Choroid plexus epithelial cell (primary cell): ENCODE measurements around the gene GNB1.

Experiments used
- DNase-seq: peaks from one replicate; pipeline ENCODE4 v3.0.0-alpha.2; 2010; ENCODE audit warnings: low read depth
- H3K4me3 ChIP-seq: 2 replicates; pipeline ENCODE4 v1.5.1; 2011; ENCODE audit warnings: low read depth, mild to moderate bottlenecking, control low read depth, low read length, moderate library complexity
- TF ChIP-seq, protein P1 (sequence below): conservative IDR thresholded peaks from 2 replicates; pipeline ENCODE4 v1.5.1; 2011; ENCODE audit warnings: low read depth, mild to moderate bottlenecking, control low read depth, inconsistent platforms, low read length, moderate library complexity

GNB1 gene

DNA sequence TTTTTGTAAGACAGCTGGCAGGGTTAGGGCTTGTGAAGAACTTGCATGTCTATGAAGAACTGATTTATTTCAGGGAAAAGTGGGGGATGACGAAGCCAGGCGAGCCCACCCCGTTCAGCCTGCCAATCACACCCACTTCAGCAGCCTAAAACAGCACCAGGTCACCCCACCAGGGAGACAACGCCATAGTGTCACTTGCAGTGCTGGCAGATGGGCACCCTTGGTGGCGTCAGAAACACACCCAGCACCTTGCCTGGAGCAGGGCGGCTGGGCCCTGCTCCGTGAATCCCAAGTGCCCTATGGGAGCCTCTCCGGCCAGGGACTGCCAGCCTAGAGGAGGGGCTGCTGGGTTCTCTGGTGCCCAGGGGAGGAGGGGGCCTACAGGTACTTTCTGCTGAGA, 107.6 kb downstream of the GNB1 start:
- TF ChIP-seq, protein P1, sequence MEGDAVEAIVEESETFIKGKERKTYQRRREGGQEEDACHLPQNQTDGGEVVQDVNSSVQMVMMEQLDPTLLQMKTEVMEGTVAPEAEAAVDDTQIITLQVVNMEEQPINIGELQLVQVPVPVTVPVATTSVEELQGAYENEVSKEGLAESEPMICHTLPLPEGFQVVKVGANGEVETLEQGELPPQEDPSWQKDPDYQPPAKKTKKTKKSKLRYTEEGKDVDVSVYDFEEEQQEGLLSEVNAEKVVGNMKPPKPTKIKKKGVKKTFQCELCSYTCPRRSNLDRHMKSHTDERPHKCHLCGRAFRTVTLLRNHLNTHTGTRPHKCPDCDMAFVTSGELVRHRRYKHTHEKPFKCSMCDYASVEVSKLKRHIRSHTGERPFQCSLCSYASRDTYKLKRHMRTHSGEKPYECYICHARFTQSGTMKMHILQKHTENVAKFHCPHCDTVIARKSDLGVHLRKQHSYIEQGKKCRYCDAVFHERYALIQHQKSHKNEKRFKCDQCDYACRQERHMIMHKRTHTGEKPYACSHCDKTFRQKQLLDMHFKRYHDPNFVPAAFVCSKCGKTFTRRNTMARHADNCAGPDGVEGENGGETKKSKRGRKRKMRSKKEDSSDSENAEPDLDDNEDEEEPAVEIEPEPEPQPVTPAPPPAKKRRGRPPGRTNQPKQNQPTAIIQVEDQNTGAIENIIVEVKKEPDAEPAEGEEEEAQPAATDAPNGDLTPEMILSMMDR: no peak
- no peak for DNase-seq
- H3K4me3 ChIP-seq: no peak overlapping the region

DNA sequence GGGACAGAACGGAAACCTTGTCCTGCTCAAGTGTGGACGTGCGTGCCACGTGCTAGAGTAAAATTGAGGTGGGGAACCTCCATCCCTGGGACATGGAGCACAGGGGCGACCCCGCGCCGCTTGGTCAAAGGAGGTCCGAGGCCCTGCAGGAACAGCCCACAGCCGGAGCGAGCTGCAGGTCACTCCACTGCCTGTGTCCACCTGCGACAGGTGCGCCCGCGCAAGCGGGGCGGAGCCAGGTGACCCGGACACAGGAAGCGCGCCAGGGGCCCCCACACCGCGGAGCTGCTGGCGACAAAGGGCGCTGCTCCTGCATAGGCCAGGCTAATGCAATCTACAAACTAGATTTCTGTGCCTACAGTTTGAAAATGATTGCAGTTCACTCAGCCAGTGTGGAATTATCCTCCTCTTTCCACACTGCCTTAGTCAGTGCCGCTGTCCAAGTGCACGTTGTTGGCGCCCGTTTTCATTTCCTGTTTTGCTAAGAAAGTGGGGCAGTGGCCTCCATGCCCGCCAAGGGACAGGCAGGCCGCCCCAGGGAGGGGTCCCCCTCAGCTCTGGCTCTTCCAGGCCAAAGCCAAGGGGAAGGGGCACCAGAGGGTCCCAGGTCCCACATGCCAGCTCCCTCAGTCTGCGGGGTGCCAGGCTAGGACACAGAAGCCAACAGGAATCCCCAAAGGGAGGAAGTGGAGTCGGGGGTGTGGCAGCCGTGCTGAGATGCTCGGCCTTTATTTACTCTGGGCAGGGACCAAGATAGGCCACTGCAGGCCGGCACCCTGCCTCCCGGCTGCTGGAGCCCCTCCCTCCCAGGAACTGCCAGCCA, 108.3 kb downstream of the GNB1 start:
- peak; percentile 60 for DNase-seq
- TF ChIP-seq, protein P1: no peak
- peak overlapping the region; percentile 2 for H3K4me3 ChIP-seq

DNA sequence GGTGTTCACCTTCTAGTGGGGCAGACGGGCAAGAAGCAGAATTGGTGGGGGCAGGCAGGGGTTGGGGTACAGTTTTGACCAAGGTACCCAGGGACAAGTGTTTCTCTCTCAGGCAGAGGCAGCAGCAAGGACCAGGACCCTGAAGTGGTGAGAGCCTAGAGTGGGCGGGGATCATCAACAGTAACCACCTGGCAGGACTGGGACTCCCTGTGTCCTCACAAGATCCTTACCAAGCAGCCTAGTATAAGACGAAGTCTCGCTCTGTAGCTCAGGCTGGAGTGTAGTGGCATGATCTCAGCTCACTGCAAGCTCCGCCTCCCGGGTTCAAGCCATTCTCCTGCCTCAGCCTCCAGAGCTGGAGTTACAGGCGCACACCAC, 109.4 kb downstream of the GNB1 start:
- TF ChIP-seq, protein P1: no peak
- no peak for DNase-seq
- H3K4me3 ChIP-seq: no peak overlapping the region

DNA sequence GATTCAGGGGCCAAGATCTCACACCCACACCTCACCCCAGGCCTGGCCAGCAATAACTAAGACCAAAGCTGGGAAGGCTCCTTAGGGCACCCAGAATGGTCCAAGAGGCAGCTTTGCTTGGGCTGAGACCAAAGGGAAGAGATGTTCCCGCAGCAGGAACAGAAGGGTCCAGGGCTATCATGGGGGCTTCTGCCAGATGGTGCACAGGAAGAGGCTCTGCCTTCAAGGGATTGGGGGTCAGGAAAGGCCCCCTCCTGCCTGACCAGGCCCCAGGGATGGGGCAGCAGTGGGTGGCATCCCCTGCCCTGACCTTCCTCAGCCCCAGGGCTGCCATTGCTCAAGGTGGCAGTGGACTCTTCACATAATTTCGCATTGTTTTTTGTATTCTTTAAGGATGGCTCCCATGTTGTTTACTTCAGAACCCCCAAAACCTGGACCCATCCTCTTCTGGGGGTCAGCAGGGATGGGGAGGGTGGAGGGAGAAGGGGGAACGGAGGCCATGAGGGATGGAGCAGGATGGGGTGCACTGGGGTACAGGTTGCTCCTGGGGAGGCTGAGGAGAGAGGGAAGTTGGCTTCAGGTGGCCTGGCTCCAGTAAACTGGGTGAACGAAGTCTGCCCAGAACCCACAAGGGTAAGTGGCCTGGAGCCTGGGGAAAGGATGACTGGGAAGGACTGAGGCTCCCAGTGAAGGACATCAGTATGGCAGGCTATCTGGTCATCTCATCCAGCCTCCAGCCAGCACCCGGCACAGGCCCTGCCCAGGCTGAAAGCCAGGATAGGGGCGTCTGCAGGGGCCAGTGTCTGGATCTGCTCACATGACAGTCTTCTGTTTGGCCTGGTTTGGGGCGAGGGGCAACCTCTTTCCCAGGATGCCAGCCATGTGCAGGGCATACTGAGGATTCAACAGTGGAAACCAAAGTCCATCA, 110.0 kb downstream of the GNB1 start:
- TF ChIP-seq, protein P1: no peak
- H3K4me3 ChIP-seq: no peak overlapping the region
- no peak for DNase-seq

DNA sequence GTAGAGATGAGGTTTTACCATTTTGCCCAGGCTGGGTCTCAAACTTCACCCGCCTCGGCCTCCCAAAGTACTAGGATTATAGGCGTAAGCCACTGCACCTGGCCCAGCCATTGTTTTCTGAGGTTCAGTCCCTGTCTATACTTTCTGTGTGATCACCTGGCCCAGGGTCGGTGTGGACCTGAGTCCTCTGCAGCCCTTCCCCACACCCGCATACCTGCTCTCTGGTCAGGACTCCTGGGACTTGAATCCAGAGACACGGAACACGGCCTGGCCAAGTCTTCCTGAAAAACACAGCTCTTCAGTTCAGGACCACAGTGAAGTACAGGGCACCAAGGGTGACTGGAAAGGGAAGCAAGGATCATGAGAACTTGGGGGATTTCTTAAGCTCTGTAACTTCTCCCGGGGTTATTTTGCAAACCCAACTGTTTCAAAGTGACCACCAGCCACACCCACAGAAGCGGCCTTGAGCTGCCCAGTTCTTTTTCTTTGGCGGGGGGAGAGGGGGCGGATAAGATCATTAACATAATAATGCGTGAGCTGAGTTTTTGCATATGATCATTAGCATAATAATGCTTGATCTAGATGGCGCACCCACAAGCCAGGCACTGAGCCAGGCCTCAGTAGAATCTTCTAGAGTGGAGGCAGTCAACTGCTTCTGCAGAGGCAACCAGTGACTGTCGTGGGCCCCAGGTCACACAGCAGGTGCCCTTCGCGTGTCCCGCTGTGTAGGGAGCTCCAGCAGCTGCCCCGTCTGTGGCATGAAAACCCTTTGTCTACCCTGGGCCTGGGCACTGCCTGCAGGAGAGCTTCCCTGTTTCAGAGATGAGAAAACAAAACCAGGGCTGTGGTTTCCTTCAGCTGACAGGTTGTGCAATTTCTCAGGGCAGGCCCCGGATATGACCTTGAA, 110.9 kb downstream of the GNB1 start:
- H3K4me3 ChIP-seq: no peak overlapping the region
- peak; percentile 72 for DNase-seq
- TF ChIP-seq, protein P1: no peak

DNA sequence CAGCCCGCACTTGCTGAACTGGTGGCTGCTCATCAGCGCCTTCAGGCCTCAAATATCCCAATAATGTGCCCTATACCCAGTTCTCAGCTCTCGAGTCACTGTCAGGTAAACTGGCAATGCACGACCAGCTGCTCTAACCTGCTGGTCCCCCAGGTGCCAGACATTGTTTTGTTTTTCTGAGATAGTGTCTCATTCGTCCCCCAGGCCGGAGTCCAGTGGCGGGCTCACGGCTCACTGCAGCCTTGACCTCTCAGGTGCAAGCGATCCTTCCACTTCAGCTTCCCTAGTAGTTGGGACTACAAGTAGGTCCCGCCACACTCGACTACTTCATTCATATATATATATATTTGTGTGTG, 111.6 kb downstream of the GNB1 start:
- H3K4me3 ChIP-seq: peak overlapping the region; percentile 97
- TF ChIP-seq, protein P1: no peak
- no peak for DNase-seq
